ENCODE results near the gene DDA1. TPM values are rescaled to one million over a fixed set of nuclear protein-coding genes. Genes with fewer than 3 reads are reported as not detected.

Gene DDA1
- total and polyA plus RNA-seq, 9 of the 15 experiments (the other 6 are each of a cell fraction or from before 2014, with no cell fraction given) = 1.4 to 83.8 (median 33.8) TPM

DNA sequence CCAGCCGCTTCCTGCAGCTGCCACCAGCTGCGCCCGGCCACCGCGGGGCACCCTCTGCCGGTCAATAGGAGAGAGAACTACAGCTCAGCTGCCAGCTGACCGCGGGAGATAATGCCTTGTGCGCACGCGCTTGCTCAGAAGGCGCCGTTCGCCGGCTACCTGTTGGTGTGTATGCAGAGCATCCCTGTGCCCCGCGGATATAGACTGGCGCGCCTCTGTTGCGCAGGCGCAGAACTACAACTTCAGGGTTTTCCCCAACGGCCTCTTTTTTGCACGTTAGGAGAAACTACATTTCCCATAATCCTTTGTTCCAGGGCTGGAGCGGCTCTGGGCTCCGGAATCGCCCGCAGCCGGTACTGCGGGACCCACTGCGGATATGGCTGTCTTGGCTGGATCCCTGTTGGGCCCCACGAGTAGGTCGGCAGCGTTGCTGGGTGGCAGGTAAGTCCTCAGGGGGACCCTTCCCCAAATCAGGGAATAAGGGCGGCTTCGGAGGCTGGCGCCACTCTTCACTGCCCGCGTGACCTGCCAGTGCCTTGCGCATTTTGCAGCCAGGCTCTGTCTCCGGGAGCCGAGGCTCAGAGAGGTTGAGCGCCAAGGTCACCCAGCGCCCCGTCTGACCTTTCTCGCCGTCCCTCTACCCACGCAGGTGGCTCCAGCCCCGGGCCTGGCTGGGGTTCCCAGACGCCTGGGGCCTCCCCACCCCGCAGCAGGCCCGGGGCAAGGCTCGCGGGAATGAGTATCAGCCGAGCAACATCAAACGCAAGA is 3.7 kb upstream of the DDA1 start, which contains the start of gene MRPL34 (continued):
- TF ChIP-seq AFF1 (IDR thresholded peaks at IDR 0.05; ENCODE audit: low read depth in 1 of 2, partially characterized antibody in 2 of 2) (peak in 1 of 2 experiments; percentile 85), FOXA1 (IDR thresholded peaks at IDR 0.05; ENCODE audit: borderline replicate concordance) (no peak), HSF4 (CRISPR knock-in tag; IDR thresholded peaks at IDR 0.05; ENCODE audit: borderline replicate concordance) (no peak), ZNF311 (CRISPR knock-in tag; IDR thresholded peaks at IDR 0.05) (no peak), ARID2 (IDR thresholded peaks at IDR 0.05) (no peak), ZNF444 (CRISPR knock-in tag; IDR thresholded peaks at IDR 0.05) (no peak), RBBP5 (IDR thresholded peaks at IDR 0.05; ENCODE audit: borderline replicate concordance, insufficient read depth, low read length, poor library complexity, severe bottlenecking) (peak; percentile 81), TRIM28 (IDR thresholded peaks at IDR 0.05) (no peak), HEY1 (CRISPR knock-in tag; IDR thresholded peaks at IDR 0.05; ENCODE audit: borderline replicate concordance) (no peak), ZNF449 (CRISPR knock-in tag; IDR thresholded peaks at IDR 0.05) (no peak), TEAD1 (CRISPR knock-in tag; IDR thresholded peaks at IDR 0.05) (peak; percentile 46 to 79; a peak in 2 of 4 replicates), ZNF586 (CRISPR knock-in tag; conservative IDR thresholded peaks at IDR 0.05) (no peak), HDAC8 (tag; IDR thresholded peaks at IDR 0.05) (peak; percentile 39; the same call in 1 of the 2 replicates), JUND (IDR thresholded peaks at IDR 0.05; ENCODE audit: borderline replicate concordance, low read depth, low read length) (no peak), JUND (tag; IDR thresholded peaks at IDR 0.05; ENCODE audit: borderline replicate concordance, low read depth, low read length) (no peak), CAMTA2 (CRISPR knock-in tag; conservative IDR thresholded peaks at IDR 0.05) (no peak), FOSL1 (tag; conservative IDR thresholded peaks at IDR 0.05) (no peak; the same call in 1 of the 2 replicates)

Measured in K562 (cell line).